Stimulated activated CD8-positive, alpha-beta memory T cell treated with anti-CD3 and anti-CD28 coated beads, Interleukin-4, amount 100 ng/mL, for 1 hour (primary cell): ENCODE results near the gene SERPIND1.
"Not testable (repeated sequence)": the region's sequence is repeated elsewhere in the genome, so short reads cannot be mapped to it uniquely, and the experiment has no call there.

Experiments
- DNase-seq, 2 donors: peaks; one replicate each; pipeline ENCODE4 v3.0.0-alpha.2; 2020; ENCODE audit warnings: low read depth in 2 of 2, low spot score in 1 of 2

The SERPIND1 gene

GRCh38 chr22:20811971-20812660 is 38.2 kb downstream of the SERPIND1 start:
- DNase-seq: no peak

- no peak for DNase-seq
Observed at GRCh38 chr22:20813056-20813455, 39.1 kb downstream of the SERPIND1 start.

GRCh38 chr22:20814221-20814808 is 40.4 kb downstream of the SERPIND1 start:
- DNase-seq: no peak

- no peak for DNase-seq
Observed at GRCh38 chr22:20815477-20816050, 41.7 kb downstream of the SERPIND1 start.

- DNase-seq: no peak
Observed at GRCh38 chr22:20816559-20816958, 42.6 kb downstream of the SERPIND1 start.

- no peak for DNase-seq
Observed at GRCh38 chr22:20818471-20818870, 44.6 kb downstream of the SERPIND1 start.

GRCh38 chr22:20819471-20819870 is 45.6 kb downstream of the SERPIND1 start:
- no peak for DNase-seq

- not testable (repeated sequence) for DNase-seq
Observed at GRCh38 chr22:20821717-20822239, 47.9 kb downstream of the SERPIND1 start.

GRCh38 chr22:20822240-20822639 is 48.3 kb downstream of the SERPIND1 start:
- no peak for DNase-seq

- no peak for DNase-seq
Observed at GRCh38 chr22:20823264-20823663, 49.4 kb downstream of the SERPIND1 start.

GRCh38 chr22:20825216-20825615 is 51.3 kb downstream of the SERPIND1 start:
- not testable (repeated sequence) for DNase-seq

GRCh38 chr22:20825624-20826023 is 51.7 kb downstream of the SERPIND1 start:
- DNase-seq: no peak

- DNase-seq: not testable (repeated sequence)
Observed at GRCh38 chr22:20826373-20827152, 52.6 kb downstream of the SERPIND1 start.

- no peak for DNase-seq
Observed at GRCh38 chr22:20829491-20830134, 55.7 kb downstream of the SERPIND1 start.

- no peak for DNase-seq
Observed at GRCh38 chr22:20833225-20833665, 59.3 kb downstream of the SERPIND1 start.

- DNase-seq: no peak
Observed at GRCh38 chr22:20834206-20834605, 60.3 kb downstream of the SERPIND1 start.

GRCh38 chr22:20834725-20835124 is 60.8 kb downstream of the SERPIND1 start:
- DNase-seq: no peak
